Body of pancreas (tissue), 4 donors: ENCODE results near the gene RSF1.

Source experiments
- POLR2A ChIP-seq, 3 donors: fragments of 450-650 bp; IDR thresholded peaks; one replicate each; pipeline ENCODE4 v1.6.1; 2016; ENCODE audit warnings: antibody characterized with exemption in 3 of 3, mild to moderate bottlenecking in 2 of 3
- TF ChIP-seq, protein P1 (sequence below), 7 experiments: fragments of 450-650 bp in 4 of 7; fragments of 200-600 bp in 3 of 7; sonication (generic) in 3 of 7; IDR thresholded peaks; one replicate each; pipeline ENCODE4 v1.5.1; 2016 to 2019; ENCODE audit warnings: antibody characterized with exemption in 7 of 7

DNA sequence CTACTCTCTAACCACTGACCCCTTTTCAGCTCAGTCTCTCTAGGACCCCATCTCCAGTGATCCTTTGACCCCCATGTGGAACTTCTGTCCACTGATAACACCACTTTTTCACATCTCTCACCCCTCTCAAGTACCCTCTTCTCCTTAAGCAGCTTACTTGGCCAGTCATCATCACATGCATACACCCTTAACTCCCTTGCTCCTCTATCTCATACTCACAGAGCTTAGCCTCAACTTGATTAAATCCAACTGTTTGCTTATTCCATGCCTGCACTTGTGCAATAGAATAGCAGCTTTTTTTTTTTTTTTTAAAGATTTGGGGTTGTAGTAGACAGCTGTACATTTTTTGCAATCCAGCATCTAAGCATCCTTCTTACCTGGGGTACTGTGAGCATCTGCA, 208.6 kb downstream of the RSF1 start:
- no peak for TF ChIP-seq POLR2A (IDR thresholded peaks at IDR 0.05)
- TF ChIP-seq, protein P1, sequence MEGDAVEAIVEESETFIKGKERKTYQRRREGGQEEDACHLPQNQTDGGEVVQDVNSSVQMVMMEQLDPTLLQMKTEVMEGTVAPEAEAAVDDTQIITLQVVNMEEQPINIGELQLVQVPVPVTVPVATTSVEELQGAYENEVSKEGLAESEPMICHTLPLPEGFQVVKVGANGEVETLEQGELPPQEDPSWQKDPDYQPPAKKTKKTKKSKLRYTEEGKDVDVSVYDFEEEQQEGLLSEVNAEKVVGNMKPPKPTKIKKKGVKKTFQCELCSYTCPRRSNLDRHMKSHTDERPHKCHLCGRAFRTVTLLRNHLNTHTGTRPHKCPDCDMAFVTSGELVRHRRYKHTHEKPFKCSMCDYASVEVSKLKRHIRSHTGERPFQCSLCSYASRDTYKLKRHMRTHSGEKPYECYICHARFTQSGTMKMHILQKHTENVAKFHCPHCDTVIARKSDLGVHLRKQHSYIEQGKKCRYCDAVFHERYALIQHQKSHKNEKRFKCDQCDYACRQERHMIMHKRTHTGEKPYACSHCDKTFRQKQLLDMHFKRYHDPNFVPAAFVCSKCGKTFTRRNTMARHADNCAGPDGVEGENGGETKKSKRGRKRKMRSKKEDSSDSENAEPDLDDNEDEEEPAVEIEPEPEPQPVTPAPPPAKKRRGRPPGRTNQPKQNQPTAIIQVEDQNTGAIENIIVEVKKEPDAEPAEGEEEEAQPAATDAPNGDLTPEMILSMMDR (IDR thresholded peaks at IDR 0.05) = no peak
